Spinal cord (tissue), 10 donors: ENCODE measurements around the gene ZHX3. TPM values are rescaled to one million over a fixed set of nuclear protein-coding genes. Genes with fewer than 3 reads are reported as not detected.
A peak's percentile ranks its signal among the peaks of the same experiment; 100 is the strongest.

Experiments used
- DNase-seq, 6 donors: peaks; one replicate each; pipeline versions ENCODE4 v3.0.0 to v3.0.0-alpha.2; 2013 to 2015; ENCODE audit warnings: low spot score in 6 of 6, low read depth in 4 of 6
- H3K27ac ChIP-seq: one replicate; pipeline ENCODE4 v1.5.1; 2013; ENCODE audit warnings: low read depth, low read length, control low read depth
- H3K27me3 ChIP-seq: one replicate; pipeline ENCODE4 v1.6.1; 2013; ENCODE audit warnings: low read length; ENCODE audit not compliant: control insufficient read depth, insufficient read depth
- H3K36me3 ChIP-seq: one replicate; pipeline ENCODE4 v1.6.1; 2013; ENCODE audit warnings: low read length; ENCODE audit not compliant: control insufficient read depth, insufficient read depth
- H3K4me1 ChIP-seq: one replicate; pipeline ENCODE4 v1.6.1; 2013; ENCODE audit warnings: low read length; ENCODE audit not compliant: control insufficient read depth, insufficient read depth
- H3K4me3 ChIP-seq: one replicate; pipeline ENCODE4 v1.5.1; 2013; ENCODE audit warnings: low read depth, low read length, control low read depth
- H3K9me3 ChIP-seq: one replicate; pipeline ENCODE4 v1.6.1; 2013; ENCODE audit warnings: low read length; ENCODE audit not compliant: control insufficient read depth, insufficient read depth
- WGBS: methylation state at CpG from one replicate; pipeline ENCODE4 v1.1.5; 2013; ENCODE audit warnings: missing lambda C conversion rate; ENCODE audit not compliant: insufficient coverage; 5-methylcytosine and 5-hydroxymethylcytosine counted together
- polyA plus RNA-seq, 2 donors: library from polyadenylated mRNA; unstranded; fragments of 120-200 nt; gene quantifications; one replicate each; pipeline ENCODE4 v1.2.1, GENCODE V29; 2013; ENCODE audit not compliant: insufficient read length in 2 of 2
- total RNA-seq, 2 donors: library from RNA; depleted of rRNA in 1 of 2; stranded (reverse); fragments of 120-200 nt in 1 of 2; fragments of >200 nt in 1 of 2; gene quantifications; one replicate each; pipeline versions ENCODE4 v1.2.3 to v1.2.4, GENCODE V29; 2013 to 2014
- donor health status: healthy.

The ZHX3 gene
- total and polyA plus RNA-seq, 4 donors: 28.5 to 36.3 (median 31.0) TPM

DNA sequence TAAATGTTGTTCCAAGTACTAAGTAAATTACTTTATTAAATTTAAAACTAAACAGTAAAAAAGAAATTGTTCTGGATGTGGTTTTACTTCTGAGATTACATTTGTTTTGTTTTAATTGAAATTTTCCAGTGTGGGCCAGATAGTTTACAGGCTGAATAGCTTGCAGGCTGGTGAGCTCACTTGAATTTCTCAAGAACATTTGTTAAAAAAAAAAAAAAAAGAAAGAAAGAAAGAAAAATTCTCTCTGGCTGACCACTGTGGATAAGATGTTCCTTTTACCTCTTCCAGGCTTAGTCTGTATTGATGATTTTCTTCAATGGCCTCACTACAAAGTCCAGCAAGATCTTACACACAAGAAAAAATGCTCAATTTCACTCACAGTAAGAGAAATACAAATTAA lies 94.8 kb downstream of the ZHX3 start:
- no peak for DNase-seq
- Histone ChIP-seq H3K4me3 (no peak overlapping the region), H3K36me3 (no peaks in the 10 kb centered on the region), H3K4me1 (peaks cover 5% of the 10 kb centered on the region), H3K9me3 (no peaks in the 10 kb centered on the region), H3K27me3 (no peaks in the 10 kb centered on the region), H3K27ac (peak overlapping the region; percentile 87)

DNA sequence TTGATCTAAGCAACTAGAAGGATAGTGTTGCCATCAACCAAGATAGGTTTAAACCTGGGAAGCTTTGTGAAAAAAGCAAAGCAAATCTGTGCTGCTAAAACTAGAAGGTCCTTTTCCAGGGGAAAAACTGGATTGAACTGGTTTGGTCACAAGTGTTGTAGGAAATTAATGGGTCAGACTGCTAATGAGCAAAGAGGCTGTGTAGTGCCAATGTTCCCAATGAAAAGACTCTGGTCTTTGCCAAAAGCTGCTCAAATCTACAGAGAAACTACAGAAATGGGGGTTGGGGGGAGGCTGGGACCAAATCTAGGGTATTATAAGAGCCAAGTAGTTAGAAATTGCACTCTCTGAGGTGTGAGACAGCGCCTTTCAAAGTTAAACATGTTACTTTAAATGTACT lies 95.2 kb downstream of the ZHX3 start:
- WGBS: no CpG with 5 or more reads among the region's 1 CpG
- Histone ChIP-seq H3K4me3 (no peak overlapping the region), H3K4me1 (peaks cover 5% of the 10 kb centered on the region), H3K27me3 (no peaks in the 10 kb centered on the region), H3K27ac (peak overlapping the region; percentile 87), H3K9me3 (no peaks in the 10 kb centered on the region), H3K36me3 (no peaks in the 10 kb centered on the region)
- DNase-seq: peak in 5 of 6 donors; percentile 66 to 93 (median 79)

DNA sequence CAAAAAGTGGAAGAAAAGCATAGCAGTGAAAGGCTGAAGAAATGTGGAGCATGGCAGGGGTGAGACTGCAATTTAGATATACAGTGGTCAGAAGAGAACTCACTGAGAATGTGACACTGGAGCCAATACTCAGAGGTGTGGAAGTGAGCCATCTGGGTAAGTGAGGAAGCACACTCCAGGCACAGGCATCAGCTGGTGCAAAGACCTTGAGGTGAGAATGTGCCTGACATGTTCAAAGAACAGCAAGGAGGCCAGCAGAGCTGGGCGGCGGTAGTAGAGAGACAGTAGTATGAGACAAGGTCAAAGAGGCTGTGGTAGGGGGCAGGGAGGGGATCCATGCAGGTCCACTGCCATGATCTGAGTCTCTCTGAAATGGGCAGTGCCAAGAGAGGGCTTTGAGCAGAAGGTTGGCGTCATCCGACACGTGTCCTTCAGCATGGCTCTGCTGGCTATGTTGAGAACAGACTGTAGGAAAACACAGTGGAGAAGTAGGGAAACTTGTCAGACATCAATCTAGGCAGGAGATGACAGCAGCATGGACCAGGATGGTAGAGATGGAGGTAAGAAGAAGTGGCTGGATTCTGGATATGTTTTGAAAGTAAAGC lies 95.8 kb downstream of the ZHX3 start:
- Histone ChIP-seq H3K36me3 (no peaks in the 10 kb centered on the region), H3K27ac (peak overlapping the region; percentile 87), H3K27me3 (no peaks in the 10 kb centered on the region), H3K9me3 (no peaks in the 10 kb centered on the region), H3K4me3 (no peak overlapping the region), H3K4me1 (peaks cover 5% of the 10 kb centered on the region)
- DNase-seq: peak in 1 of 6 donors; percentile 57
- WGBS: 81% methylated on average over 5 of the region's 5 CpGs

DNA sequence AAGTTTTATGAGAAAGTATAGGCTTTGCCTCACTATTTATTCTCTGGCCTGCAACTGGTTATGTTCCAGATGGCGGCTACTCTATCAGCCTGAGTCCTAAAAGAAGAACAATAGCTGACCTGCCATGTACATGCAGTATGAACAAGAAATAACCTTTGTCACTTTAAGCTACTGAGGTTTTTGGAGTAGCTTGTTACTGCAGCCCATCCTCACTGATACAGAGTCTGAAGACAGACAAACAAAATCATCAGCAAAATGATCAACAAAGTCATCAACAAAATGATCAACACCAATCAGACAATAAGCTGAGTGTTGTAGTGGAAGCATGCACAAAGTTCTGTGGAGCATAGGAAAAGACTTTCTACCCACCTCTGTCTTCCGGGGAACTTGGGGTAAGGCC lies 97.7 kb downstream of the ZHX3 start:
- no peaks in the 10 kb centered on the region for H3K27me3 ChIP-seq
- H3K4me1 ChIP-seq: peaks cover 5% of the 10 kb centered on the region
- H3K36me3 ChIP-seq: no peaks in the 10 kb centered on the region
- H3K9me3 ChIP-seq: no peaks in the 10 kb centered on the region
- DNase-seq: no peak
- H3K4me3 ChIP-seq: no peak overlapping the region
- H3K27ac ChIP-seq: no peak overlapping the region
- WGBS: no CpG with 5 or more reads among the region's 2 CpGs

DNA sequence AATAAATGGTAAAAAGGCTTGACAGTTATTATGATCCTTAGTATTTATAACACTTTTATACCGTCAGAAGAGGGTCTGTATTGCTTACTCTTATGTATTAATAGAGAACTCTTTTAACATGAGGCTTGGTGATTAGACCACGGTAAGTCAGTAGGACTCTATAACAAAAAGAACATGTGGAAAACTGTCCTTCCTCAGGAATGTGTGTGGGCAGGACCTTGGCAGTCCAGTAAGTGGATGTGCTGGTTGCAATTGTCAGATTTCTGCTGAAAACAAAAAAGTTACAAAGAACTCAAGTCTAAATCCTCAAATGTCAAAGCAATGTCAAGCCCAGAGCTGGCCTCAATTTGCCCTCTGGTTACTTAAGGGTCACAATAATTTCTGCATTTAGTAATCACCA lies 99.1 kb downstream of the ZHX3 start:
- H3K36me3 ChIP-seq: no peaks in the 10 kb centered on the region
- H3K4me3 ChIP-seq: no peak overlapping the region
- H3K9me3 ChIP-seq: no peaks in the 10 kb centered on the region
- H3K27me3 ChIP-seq: no peaks in the 10 kb centered on the region
- H3K27ac ChIP-seq: no peak overlapping the region
- whole genome bisulfite sequencing: 60% methylated on average over 1 of the region's 2 CpGs
- no peak for DNase-seq
- H3K4me1 ChIP-seq: peaks cover 14% of the 10 kb centered on the region

DNA sequence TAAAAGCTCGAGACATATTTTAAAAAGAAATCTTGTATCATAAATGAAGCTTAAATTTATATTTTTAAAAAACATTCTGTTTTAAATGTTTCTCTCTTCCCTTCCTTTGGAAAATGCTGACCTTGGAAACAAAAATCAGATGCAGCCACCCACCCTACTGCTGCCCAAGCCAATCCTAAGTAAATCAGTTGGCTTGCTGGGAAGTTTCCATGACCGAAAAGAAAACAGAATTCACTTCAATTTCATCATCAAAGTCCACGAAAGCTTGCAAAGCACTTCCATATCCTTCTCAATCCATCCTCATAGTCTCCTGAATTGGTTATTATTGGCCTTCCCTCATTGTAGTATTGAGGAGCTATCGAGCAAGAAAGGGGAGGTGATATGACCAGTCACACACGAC lies 100.1 kb downstream of the ZHX3 start:
- Histone ChIP-seq H3K9me3 (no peaks in the 10 kb centered on the region), H3K36me3 (no peaks in the 10 kb centered on the region), H3K4me1 (peaks cover 19% of the 10 kb centered on the region), H3K27me3 (no peaks in the 10 kb centered on the region), H3K27ac (no peak overlapping the region), H3K4me3 (no peak overlapping the region)
- WGBS: no CpG with 5 or more reads among the region's 5 CpGs
- DNase-seq: no peak

DNA sequence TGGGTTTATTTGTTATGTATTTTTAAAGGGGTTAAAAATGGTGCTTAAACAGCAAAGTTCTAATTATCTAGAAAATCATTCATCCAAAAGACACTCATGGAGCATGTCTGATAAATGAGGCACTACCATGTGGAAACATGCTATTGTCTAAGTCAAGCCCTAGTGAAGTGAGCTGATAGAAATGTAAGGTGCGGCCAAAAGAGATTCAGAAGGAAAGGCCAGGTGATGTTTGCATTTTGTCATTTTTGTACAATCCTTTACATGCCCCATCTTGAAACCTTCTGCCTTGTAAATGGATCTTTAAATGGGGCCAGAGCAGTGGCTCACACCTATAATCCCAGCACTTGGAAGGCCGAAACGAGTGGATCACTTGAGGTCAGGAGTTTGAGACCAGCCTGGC lies 102.9 kb downstream of the ZHX3 start:
- no peak overlapping the region for H3K4me3 ChIP-seq
- H3K27me3 ChIP-seq: no peaks in the 10 kb centered on the region
- no CpG with 5 or more reads among the region's 3 CpGs for WGBS
- no peak for DNase-seq
- H3K27ac ChIP-seq: no peak overlapping the region
- H3K36me3 ChIP-seq: no peaks in the 10 kb centered on the region
- peaks cover 14% of the 10 kb centered on the region for H3K4me1 ChIP-seq
- H3K9me3 ChIP-seq: no peaks in the 10 kb centered on the region

DNA sequence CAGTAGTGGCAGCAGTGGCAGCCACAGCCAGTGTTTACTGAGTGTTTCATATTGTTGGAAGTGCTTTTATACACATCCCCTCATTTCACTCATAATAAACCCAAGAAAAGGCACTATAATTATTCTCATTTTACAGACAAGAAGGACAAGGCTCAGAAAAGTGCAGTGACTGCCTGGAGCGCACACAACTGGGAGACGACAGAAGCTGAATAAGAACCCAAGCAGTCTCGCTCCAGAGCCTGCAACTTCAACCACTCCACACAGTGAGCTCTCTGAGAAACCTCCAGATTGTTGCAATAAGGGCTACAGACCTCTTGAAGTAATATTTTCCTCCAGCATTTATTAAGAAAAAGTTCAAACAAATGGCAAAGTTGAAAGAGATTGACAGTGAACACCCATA lies 103.3 kb downstream of the ZHX3 start:
- no peaks in the 10 kb centered on the region for H3K27me3 ChIP-seq
- peaks cover 14% of the 10 kb centered on the region for H3K4me1 ChIP-seq
- no peaks in the 10 kb centered on the region for H3K9me3 ChIP-seq
- no peak overlapping the region for H3K27ac ChIP-seq
- 71% methylated on average over 3 of the region's 3 CpGs for WGBS
- H3K36me3 ChIP-seq: no peaks in the 10 kb centered on the region
- no peak for DNase-seq
- H3K4me3 ChIP-seq: no peak overlapping the region

DNA sequence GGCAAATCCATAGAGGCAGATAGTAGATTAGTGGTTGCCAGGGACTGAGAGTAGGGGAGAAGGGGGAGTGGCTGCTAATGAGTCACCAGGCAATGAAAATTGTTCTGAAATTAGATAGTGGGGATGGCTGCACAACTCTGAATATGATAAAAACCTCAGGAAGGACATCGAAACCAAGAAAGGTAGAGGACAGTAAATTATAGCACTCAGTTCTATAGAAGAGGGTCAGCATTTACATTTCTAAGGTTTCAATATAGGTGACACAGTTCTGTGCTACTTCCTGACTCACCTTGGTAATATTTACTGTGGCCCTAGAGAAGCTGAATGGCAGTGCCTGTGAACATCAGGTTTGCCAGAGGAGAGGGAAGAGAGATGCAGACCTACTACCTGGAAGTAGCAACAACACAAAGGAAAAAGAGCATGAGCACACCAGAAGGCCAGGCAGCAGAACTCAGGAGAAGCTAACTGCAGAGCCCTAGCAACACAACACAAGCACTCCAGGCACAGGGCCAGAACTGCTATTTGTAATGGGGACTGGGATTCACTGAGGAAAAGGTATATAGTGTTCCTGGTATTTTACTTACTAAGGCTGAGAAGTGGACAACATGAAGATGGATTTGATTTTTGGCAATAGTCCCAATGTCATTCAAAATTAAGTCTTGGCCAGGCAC lies 104.2 kb downstream of the ZHX3 start:
- WGBS: 57% methylated on average over 1 of the region's 1 CpG
- Histone ChIP-seq H3K27me3 (no peaks in the 10 kb centered on the region), H3K4me3 (no peak overlapping the region), H3K27ac (peak overlapping the region; percentile 57), H3K4me1 (peaks cover 14% of the 10 kb centered on the region), H3K36me3 (no peaks in the 10 kb centered on the region), H3K9me3 (no peaks in the 10 kb centered on the region)
- DNase-seq: peak in 3 of 6 donors; percentile 65 to 79 (median 76)

DNA sequence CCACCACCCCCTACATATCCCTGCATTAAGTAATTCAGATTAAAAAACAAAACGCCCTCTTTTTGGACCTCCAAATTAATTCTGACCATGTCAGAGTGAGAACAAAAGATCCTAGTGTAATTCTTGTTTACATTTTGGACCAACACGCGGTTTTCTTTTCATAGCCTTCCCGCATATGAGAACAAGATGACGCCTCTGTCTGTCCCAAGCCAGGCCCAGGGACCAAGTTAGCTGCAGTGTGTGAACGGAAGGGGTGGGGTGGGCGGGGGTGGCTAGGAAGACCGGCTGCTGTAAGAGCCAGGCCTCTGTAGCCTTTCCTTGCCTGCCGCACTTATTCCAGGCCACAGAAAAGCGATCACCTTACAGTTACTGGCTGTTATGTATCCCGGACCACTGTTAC lies 112.2 kb downstream of the ZHX3 start:
- Histone ChIP-seq H3K4me1 (peaks cover 9% of the 10 kb centered on the region), H3K27ac (no peak overlapping the region), H3K9me3 (no peaks in the 10 kb centered on the region), H3K4me3 (no peak overlapping the region), H3K36me3 (peaks cover 30% of the 10 kb centered on the region), H3K27me3 (no peaks in the 10 kb centered on the region)
- WGBS: 69% methylated on average over 7 of the region's 11 CpGs
- DNase-seq: peak in 1 of 6 donors; percentile 47
